ENCODE results near the gene NFXL1. TPM values are rescaled to one million over a fixed set of nuclear protein-coding genes. Genes with fewer than 3 reads are reported as not detected.

The NFXL1 gene
- total RNA-seq, 5 donors from 2014 or later (not counting 1 experiment from before 2014, with no cell fraction given) = 11.6 to 17.9 (median 16.1) TPM

DNA sequence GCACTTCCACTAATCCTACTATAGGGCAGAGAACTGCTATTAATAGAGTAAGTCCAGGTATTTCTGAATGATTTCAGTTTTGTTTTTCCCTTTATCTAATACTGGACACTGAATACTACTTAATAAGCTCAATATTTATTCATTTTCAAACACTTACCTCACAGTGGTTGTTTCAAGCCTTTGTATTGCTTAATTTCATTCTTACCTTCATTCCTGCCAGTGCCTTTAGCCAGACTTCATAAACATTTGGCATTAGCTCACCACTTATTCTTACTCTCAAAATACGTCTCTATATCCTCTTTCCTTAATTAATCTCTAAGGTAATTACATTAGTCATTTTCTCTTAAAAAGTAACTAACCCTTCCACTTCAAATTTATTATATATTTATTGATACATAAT, 57.7 kb downstream of the NFXL1 start:
- WGBS (ENCODE audit: insufficient coverage) = no CpG with 5 or more reads among the region's 1 CpG
- POLR2A ChIA-PET = no interaction called here
- no peak overlapping the region for H3K27ac Mint-ChIP-seq
- H3K9me3 ChIP-seq = no peaks in the 10 kb centered on the region
- no peaks in the 10 kb centered on the region for H3K9me3 Mint-ChIP-seq
- CTCF ChIA-PET = interaction anchor here in 1 of 2 donors (0.6 kb wide), 2 partner anchors 12 to 36 kb away, joined by 3 to 4 read pairs; no protein-coding TSS in a partner anchor
- peaks cover 0 to 6% of the 10 kb centered on the region in 2 donors for H3K36me3 ChIP-seq (ENCODE audit: control insufficient read depth in 2 of 2, extremely low read depth in 1 of 2, insufficient read depth in 1 of 2, low read length in 1 of 2)
- no peaks in the 10 kb centered on the region for H3K27me3 Mint-ChIP-seq
- no peak for ATAC-seq (replicated peaks in 1 of 4)
- no peaks in the 10 kb centered on the region for H3K4me1 Mint-ChIP-seq
- no peak overlapping the region for H3K27ac ChIP-seq (ENCODE audit: low read length)
- no peak for DNase-seq
- H3K4me3 ChIP-seq (ENCODE audit: control insufficient read depth in 1 of 2, extremely low read depth in 1 of 2, low read length in 1 of 2) = no peak overlapping the region
- H3K36me3 Mint-ChIP-seq = peaks cover 38% of the 10 kb centered on the region
- no peaks in the 10 kb centered on the region for H3K27me3 ChIP-seq (replicated peaks in 1 of 2; ENCODE audit: control insufficient read depth in 2 of 2, extremely low read depth in 1 of 2, insufficient read depth in 2 of 2, low read length in 1 of 2)
- no peaks in the 10 kb centered on the region for H3K4me1 ChIP-seq (ENCODE audit: control insufficient read depth in 1 of 2, extremely low read depth in 1 of 2, insufficient read depth in 2 of 2, low read length in 2 of 2)
- H3K4me3 Mint-ChIP-seq = no peak overlapping the region

DNA sequence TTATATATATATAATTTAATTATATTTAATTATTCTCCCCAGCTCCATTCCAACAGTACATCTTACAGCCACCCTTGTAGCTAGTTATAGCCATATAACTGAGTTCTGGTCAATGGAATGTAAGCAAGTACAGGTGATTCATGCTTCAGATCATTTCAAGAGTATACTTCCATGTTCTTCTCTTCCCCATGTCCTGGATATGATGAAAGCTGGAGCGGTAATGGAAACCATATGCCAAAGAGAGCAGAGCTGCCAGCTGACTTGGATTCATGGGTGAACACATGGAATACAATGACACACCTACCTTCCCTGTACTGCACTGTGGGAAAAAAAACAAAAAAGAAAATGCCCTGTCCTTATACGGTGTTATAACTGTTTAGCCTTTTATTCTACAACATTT, 59.0 kb downstream of the NFXL1 start:
- no peaks in the 10 kb centered on the region for H3K27me3 ChIP-seq (replicated peaks in 1 of 2; ENCODE audit: control insufficient read depth in 2 of 2, extremely low read depth in 1 of 2, insufficient read depth in 2 of 2, low read length in 1 of 2)
- POLR2A ChIA-PET = no interaction called here
- no peak overlapping the region for H3K27ac ChIP-seq (ENCODE audit: low read length)
- H3K27me3 Mint-ChIP-seq = no peaks in the 10 kb centered on the region
- ATAC-seq (replicated peaks in 1 of 4) = no peak
- H3K27ac Mint-ChIP-seq = no peak overlapping the region
- no peaks in the 10 kb centered on the region for H3K4me1 Mint-ChIP-seq
- peaks cover 46% of the 10 kb centered on the region for H3K36me3 Mint-ChIP-seq
- 100% methylated on average over 1 of the region's 2 CpGs for WGBS (ENCODE audit: insufficient coverage)
- no peaks in the 10 kb centered on the region for H3K9me3 Mint-ChIP-seq
- no peaks in the 10 kb centered on the region for H3K9me3 ChIP-seq
- CTCF ChIA-PET = no interaction called here
- H3K4me3 ChIP-seq (ENCODE audit: control insufficient read depth in 1 of 2, extremely low read depth in 1 of 2, low read length in 1 of 2) = no peak overlapping the region
- H3K4me3 Mint-ChIP-seq = no peak overlapping the region
- no peaks in the 10 kb centered on the region for H3K4me1 ChIP-seq (ENCODE audit: control insufficient read depth in 1 of 2, extremely low read depth in 1 of 2, insufficient read depth in 2 of 2, low read length in 2 of 2)
- H3K36me3 ChIP-seq (ENCODE audit: control insufficient read depth in 2 of 2, extremely low read depth in 1 of 2, insufficient read depth in 1 of 2, low read length in 1 of 2) = peaks cover 0 to 6% of the 10 kb centered on the region in 2 donors
- DNase-seq = no peak

DNA sequence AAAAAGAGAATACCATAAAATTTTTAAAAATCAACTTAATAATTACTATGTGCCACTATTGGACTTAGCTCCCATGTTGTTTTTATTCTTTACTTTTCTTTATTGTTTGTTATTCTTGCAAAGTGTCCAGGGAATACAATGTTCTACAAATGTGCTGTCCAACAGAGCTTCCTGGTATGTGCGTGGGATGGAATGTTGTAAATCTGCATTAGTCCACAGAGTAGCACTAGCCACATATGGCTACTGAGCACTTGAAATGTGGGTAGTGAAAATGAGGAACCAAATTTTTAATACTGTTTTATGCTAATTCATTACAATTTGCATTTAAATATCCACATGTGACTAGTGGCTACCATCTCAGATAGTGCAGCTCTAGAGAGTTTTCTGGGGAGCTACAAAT, 62.2 kb downstream of the NFXL1 start:
- Mint-ChIP-seq H3K27me3 (no peaks in the 10 kb centered on the region), H3K9me3 (no peaks in the 10 kb centered on the region), H3K36me3 (peaks cover 61% of the 10 kb centered on the region), H3K4me1 (no peaks in the 10 kb centered on the region), H3K27ac (no peak overlapping the region), H3K4me3 (no peak overlapping the region)
- POLR2A ChIA-PET = interaction anchor here in 1 of 2 donors (0.7 kb wide), 1 partner anchor 46 kb away, joined by 3 read pairs; no protein-coding TSS in a partner anchor
- ATAC-seq (replicated peaks in 1 of 4) (no peak), DNase-seq (no peak)
- no CpG with 5 or more reads among the region's 1 CpG for WGBS (ENCODE audit: insufficient coverage)
- Histone ChIP-seq H3K27ac (ENCODE audit: low read length) (no peak overlapping the region), H3K4me3 (ENCODE audit: control insufficient read depth in 1 of 2, extremely low read depth in 1 of 2, low read length in 1 of 2) (no peak overlapping the region), H3K36me3 (ENCODE audit: control insufficient read depth in 2 of 2, extremely low read depth in 1 of 2, insufficient read depth in 1 of 2, low read length in 1 of 2) (peaks cover 0 to 9% of the 10 kb centered on the region in 2 donors), H3K4me1 (ENCODE audit: control insufficient read depth in 1 of 2, extremely low read depth in 1 of 2, insufficient read depth in 2 of 2, low read length in 2 of 2) (no peaks in the 10 kb centered on the region), H3K27me3 (replicated peaks in 1 of 2; ENCODE audit: control insufficient read depth in 2 of 2, extremely low read depth in 1 of 2, insufficient read depth in 2 of 2, low read length in 1 of 2) (no peaks in the 10 kb centered on the region), H3K9me3 (no peaks in the 10 kb centered on the region)
- CTCF ChIA-PET = interaction anchor here in 1 of 2 donors (0.7 kb wide), 1 partner anchor 176 kb away, joined by 3 read pairs; no protein-coding TSS in a partner anchor

DNA sequence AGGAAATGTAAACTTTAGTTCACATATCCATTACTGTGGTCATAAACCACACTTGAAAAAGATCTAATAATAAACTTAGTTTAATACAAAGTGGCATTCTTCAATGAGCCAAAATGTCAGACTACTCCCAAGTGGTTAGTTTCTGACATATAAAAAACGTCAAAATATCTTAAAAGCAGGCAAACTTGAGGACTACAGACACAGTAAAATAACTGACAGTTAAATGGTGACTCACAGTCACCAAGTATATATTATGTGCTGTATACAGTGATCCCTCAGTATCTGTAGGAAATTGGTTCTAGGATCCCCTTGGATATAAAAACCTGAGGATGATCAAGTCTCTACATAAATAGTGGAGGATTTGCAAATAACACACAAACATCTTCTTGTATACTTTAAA, 64.9 kb downstream of the NFXL1 start:
- Mint-ChIP-seq H3K27ac (no peak overlapping the region), H3K9me3 (no peaks in the 10 kb centered on the region), H3K4me3 (no peak overlapping the region), H3K4me1 (no peaks in the 10 kb centered on the region), H3K36me3 (peaks cover 61% of the 10 kb centered on the region), H3K27me3 (no peaks in the 10 kb centered on the region)
- H3K36me3 ChIP-seq (ENCODE audit: control insufficient read depth in 2 of 2, extremely low read depth in 1 of 2, insufficient read depth in 1 of 2, low read length in 1 of 2) = peaks cover 0 to 9% of the 10 kb centered on the region in 2 donors
- CTCF ChIA-PET = interaction anchor here in 1 of 2 donors (0.6 kb wide), 1 partner anchor 11 kb away, joined by 3 read pairs; the partner anchor contains the start of gene CORIN
- no CpG with 5 or more reads among the region's 1 CpG for WGBS (ENCODE audit: insufficient coverage)
- H3K27ac ChIP-seq (ENCODE audit: low read length) = no peak overlapping the region
- no peak overlapping the region for H3K4me3 ChIP-seq (ENCODE audit: control insufficient read depth in 1 of 2, extremely low read depth in 1 of 2, low read length in 1 of 2)
- no peaks in the 10 kb centered on the region for H3K27me3 ChIP-seq (replicated peaks in 1 of 2; ENCODE audit: control insufficient read depth in 2 of 2, extremely low read depth in 1 of 2, insufficient read depth in 2 of 2, low read length in 1 of 2)
- H3K4me1 ChIP-seq (ENCODE audit: control insufficient read depth in 1 of 2, extremely low read depth in 1 of 2, insufficient read depth in 2 of 2, low read length in 2 of 2) = no peaks in the 10 kb centered on the region
- no peak for DNase-seq
- ATAC-seq (replicated peaks in 1 of 4) = no peak
- POLR2A ChIA-PET = no interaction called here
- H3K9me3 ChIP-seq = no peaks in the 10 kb centered on the region

DNA sequence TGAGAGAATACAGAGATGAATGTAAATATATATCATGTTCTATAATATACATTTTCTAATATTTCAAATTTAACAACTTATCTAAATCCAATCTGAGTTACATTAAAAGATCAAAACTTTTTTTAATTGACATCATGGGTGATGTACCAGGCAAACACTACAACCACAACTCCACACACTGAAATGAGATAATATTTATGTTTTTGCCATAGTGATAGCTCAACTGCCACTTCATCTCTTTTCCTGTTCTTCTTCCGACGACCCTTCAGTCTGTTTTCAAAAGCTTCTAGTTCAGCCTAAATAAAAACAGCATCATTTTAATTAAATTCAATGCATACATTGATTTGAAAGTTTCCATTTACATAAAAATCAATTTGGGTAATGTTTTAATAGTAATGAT, 66.3 kb downstream of the NFXL1 start:
- Mint-ChIP-seq H3K36me3 (peaks cover 60% of the 10 kb centered on the region), H3K4me3 (no peak overlapping the region), H3K27ac (no peak overlapping the region), H3K4me1 (no peaks in the 10 kb centered on the region), H3K27me3 (no peaks in the 10 kb centered on the region), H3K9me3 (no peaks in the 10 kb centered on the region)
- Histone ChIP-seq H3K4me3 (ENCODE audit: control insufficient read depth in 1 of 2, extremely low read depth in 1 of 2, low read length in 1 of 2) (no peak overlapping the region), H3K9me3 (no peaks in the 10 kb centered on the region), H3K27me3 (replicated peaks in 1 of 2; ENCODE audit: control insufficient read depth in 2 of 2, extremely low read depth in 1 of 2, insufficient read depth in 2 of 2, low read length in 1 of 2) (no peaks in the 10 kb centered on the region), H3K27ac (ENCODE audit: low read length) (no peak overlapping the region), H3K36me3 (ENCODE audit: control insufficient read depth in 2 of 2, extremely low read depth in 1 of 2, insufficient read depth in 1 of 2, low read length in 1 of 2) (peaks cover 0 to 3% of the 10 kb centered on the region in 2 donors), H3K4me1 (ENCODE audit: control insufficient read depth in 1 of 2, extremely low read depth in 1 of 2, insufficient read depth in 2 of 2, low read length in 2 of 2) (no peaks in the 10 kb centered on the region)
- ATAC-seq (replicated peaks in 1 of 4) (no peak), DNase-seq (no peak)
- no CpG with 5 or more reads among the region's 2 CpGs for WGBS (ENCODE audit: insufficient coverage)
- ChIA-PET CTCF (interaction anchor here in 1 of 2 donors (0.8 kb wide), 1 partner anchor 9 kb away, joined by 3 read pairs; no protein-coding TSS in a partner anchor), POLR2A (no interaction called here)

DNA sequence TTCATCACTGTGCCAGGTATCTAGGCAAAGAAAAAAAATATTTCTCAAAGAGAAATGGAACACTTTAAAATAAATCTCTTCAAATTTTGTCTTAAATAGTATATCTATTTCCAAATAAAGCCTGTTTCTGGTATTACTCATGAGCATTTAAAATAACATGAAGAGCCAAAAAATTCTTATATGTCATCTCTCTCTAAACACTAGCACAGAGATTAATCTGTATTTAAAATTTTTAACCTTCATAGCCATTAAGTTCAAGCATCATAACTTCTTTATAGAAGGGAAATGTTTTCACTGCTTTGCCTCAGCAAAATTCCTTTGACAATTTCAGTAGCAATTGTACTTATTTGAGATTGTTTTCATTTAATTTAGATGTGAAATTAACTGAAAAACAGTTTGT, 71.4 kb downstream of the NFXL1 start:
- Histone ChIP-seq H3K27ac (ENCODE audit: low read length) (no peak overlapping the region), H3K4me1 (ENCODE audit: control insufficient read depth in 1 of 2, extremely low read depth in 1 of 2, insufficient read depth in 2 of 2, low read length in 2 of 2) (peaks cover under 1 to 2% of the 10 kb centered on the region in 2 experiments), H3K36me3 (ENCODE audit: control insufficient read depth in 2 of 2, extremely low read depth in 1 of 2, insufficient read depth in 1 of 2, low read length in 1 of 2) (peaks cover 0 to under 1% of the 10 kb centered on the region in 2 donors), H3K9me3 (no peaks in the 10 kb centered on the region), H3K4me3 (ENCODE audit: control insufficient read depth in 1 of 2, extremely low read depth in 1 of 2, low read length in 1 of 2) (no peak overlapping the region), H3K27me3 (replicated peaks in 1 of 2; ENCODE audit: control insufficient read depth in 2 of 2, extremely low read depth in 1 of 2, insufficient read depth in 2 of 2, low read length in 1 of 2) (no peaks in the 10 kb centered on the region)
- Mint-ChIP-seq H3K27ac (no peak overlapping the region), H3K4me1 (peaks cover 0 to 16% (median 15%) of the 10 kb centered on the region in 3 donors), H3K4me3 (no peak overlapping the region), H3K27me3 (no peaks in the 10 kb centered on the region), H3K36me3 (peaks cover 29% of the 10 kb centered on the region), H3K9me3 (no peaks in the 10 kb centered on the region)
- ChIA-PET CTCF (interaction anchor here (0.7 to 2.0 kb wide), 2 partner anchors 174 to 188 kb away, joined by 3 to 9 read pairs; no protein-coding TSS in a partner anchor), POLR2A (interaction anchor here in 1 of 2 donors (0.6 kb wide), 1 partner anchor 500 kb away, joined by 3 read pairs; no protein-coding TSS in a partner anchor)
- ATAC-seq (replicated peaks in 1 of 4) (no peak), DNase-seq (no peak)

All from T-cell (primary cell).